Peyer's patch (tissue), 4 donors: ENCODE data around the gene TSPAN31. TPM values are rescaled to one million over a fixed set of nuclear protein-coding genes. Genes with fewer than 3 reads are reported as not detected.

ENCODE experiments used
- DNase-seq, 3 donors: peaks; one replicate each; pipeline ENCODE4 v3.0.0-alpha.2; 2017 to 2019
- H3K27ac ChIP-seq, 4 donors: fragments of 200-600 bp; sonication (generic); one replicate each; pipeline ENCODE4 v1.5.1; 2016 to 2019
- H3K27me3 ChIP-seq, 2 donors: fragments of 200-600 bp; sonication (generic); one replicate each; pipeline ENCODE4 v1.5.1; 2019
- H3K36me3 ChIP-seq, 3 donors: fragments of 200-600 bp; sonication (generic); one replicate each; pipeline ENCODE4 v1.5.1; 2016 to 2019
- H3K4me1 ChIP-seq, 4 donors: fragments of 200-600 bp; sonication (generic); one replicate each; pipeline ENCODE4 v1.5.1; 2016 to 2019
- H3K4me3 ChIP-seq, 4 donors: fragments of 200-600 bp; sonication (generic); 1 replicate in 3 of 4; 2 replicates in 1 of 4; pipeline ENCODE4 v1.5.1; 2016 to 2019; ENCODE audit warnings: mild to moderate bottlenecking in 1 of 4
- H3K9me3 ChIP-seq, 4 donors: fragments of 200-600 bp; sonication (generic); one replicate each; pipeline ENCODE4 v1.5.1; 2016 to 2019; ENCODE audit warnings: mild to moderate bottlenecking in 1 of 4
- CTCF ChIP-seq, 6 experiments: fragments of 450-650 bp in 4 of 6; fragments of 200-600 bp in 2 of 6; sonication (generic) in 1 of 6; IDR thresholded peaks; one replicate each; pipeline ENCODE4 v1.5.1; 2017 to 2019; ENCODE audit warnings: antibody characterized with exemption in 6 of 6, mild to moderate bottlenecking in 3 of 6, moderate library complexity in 1 of 6
- POLR2A ChIP-seq, 2 donors: fragments of 450-650 bp; IDR thresholded peaks; one replicate each; pipeline ENCODE4 v1.5.1; 2017; ENCODE audit warnings: antibody characterized with exemption in 2 of 2, mild to moderate bottlenecking in 2 of 2, moderate library complexity in 2 of 2
- total RNA-seq, 4 donors: library from RNA; depleted of rRNA; stranded (reverse); fragments of >200 nt; gene quantifications; one replicate each; pipeline ENCODE4 v1.1.0, GENCODE V29; 2016

Gene TSPAN31
- total RNA-seq, 4 donors from 2014 or later = 45.7 to 65.7 (median 55.6) TPM

DNA sequence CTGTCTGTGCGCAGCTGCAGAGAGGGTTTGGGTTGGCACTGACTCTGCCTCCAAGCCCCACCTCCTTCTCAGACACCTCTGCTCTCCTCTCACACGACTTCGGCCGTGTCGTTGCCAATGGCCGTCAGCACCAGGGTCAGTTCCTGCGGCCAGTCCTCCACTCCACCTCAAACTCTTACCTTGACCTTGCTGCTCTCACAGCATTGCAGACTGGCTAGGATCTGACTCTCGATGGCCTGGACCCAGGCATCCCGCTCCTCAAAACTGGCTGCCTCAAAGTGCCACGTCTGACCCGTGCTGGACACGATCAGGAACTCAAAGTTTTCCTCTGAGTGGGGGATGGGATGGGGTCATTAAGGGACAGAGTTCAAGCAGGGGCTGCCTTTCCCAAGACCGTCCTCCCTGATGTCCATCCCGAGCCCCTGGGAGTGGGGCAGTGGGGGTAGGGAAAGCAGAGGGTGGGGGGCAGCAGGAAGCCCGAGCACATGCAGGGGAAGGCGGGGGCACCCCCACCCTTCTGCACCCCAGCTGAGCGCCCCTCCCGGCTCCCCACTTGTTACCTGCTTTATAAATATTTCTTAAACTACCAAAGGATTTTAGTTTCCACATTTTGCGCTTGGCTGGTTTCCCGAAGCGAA, 17.0 kb upstream of the TSPAN31 start:
- TF ChIP-seq CTCF (IDR thresholded peaks at IDR 0.05) (no peak), POLR2A (IDR thresholded peaks at IDR 0.05) (no peak)
- Histone ChIP-seq H3K27me3 (peaks cover 0 to 8% of the 10 kb centered on the region in 2 donors), H3K4me3 (no peak overlapping the region), H3K9me3 (no peaks in the 10 kb centered on the region), H3K36me3 (no peaks in the 10 kb centered on the region), H3K4me1 (peaks cover 0 to 9% (median 0%) of the 10 kb centered on the region in 4 donors), H3K27ac (no peak overlapping the region)
- peak in 1 of 3 donors; percentile 39 for DNase-seq

DNA sequence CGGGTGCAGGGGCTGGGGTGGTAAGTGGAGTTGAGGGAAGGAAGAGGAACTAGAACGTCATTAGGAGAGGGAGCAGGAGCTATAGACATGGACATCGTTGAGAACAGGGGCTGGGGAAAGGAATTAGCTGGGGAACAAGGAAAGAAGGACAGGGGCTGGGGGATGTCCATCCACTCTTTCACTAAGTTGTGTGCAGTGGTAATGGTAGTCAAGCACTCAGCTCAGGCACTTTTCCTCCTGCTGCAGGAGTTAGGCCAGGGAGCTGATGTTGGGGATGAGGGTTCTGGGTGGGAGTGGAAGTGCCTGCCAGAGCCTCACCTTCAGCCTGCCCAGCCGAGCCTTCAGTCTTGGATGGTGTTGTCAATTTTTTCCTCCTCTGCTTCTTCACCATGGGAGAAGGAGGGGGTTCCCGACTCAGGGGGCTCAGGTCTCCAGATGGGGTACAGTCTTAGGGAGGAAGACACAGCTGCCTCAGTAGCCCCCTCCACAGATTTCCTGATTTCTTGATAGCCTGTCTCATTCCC, 15.5 kb upstream of the TSPAN31 start:
- H3K4me3 ChIP-seq = no peak overlapping the region
- H3K4me1 ChIP-seq = peaks cover 0 to 9% (median 0%) of the 10 kb centered on the region in 4 donors
- no peak overlapping the region for H3K27ac ChIP-seq
- peaks cover 0 to 6% (median 0%) of the 10 kb centered on the region in 3 donors for H3K36me3 ChIP-seq
- no peaks in the 10 kb centered on the region for H3K9me3 ChIP-seq
- TF ChIP-seq POLR2A (IDR thresholded peaks at IDR 0.05) = no peak
- TF ChIP-seq CTCF (IDR thresholded peaks at IDR 0.05) = no peak
- peak in 1 of 3 donors; percentile 14 for DNase-seq
- peaks cover 0 to 8% of the 10 kb centered on the region in 2 donors for H3K27me3 ChIP-seq

DNA sequence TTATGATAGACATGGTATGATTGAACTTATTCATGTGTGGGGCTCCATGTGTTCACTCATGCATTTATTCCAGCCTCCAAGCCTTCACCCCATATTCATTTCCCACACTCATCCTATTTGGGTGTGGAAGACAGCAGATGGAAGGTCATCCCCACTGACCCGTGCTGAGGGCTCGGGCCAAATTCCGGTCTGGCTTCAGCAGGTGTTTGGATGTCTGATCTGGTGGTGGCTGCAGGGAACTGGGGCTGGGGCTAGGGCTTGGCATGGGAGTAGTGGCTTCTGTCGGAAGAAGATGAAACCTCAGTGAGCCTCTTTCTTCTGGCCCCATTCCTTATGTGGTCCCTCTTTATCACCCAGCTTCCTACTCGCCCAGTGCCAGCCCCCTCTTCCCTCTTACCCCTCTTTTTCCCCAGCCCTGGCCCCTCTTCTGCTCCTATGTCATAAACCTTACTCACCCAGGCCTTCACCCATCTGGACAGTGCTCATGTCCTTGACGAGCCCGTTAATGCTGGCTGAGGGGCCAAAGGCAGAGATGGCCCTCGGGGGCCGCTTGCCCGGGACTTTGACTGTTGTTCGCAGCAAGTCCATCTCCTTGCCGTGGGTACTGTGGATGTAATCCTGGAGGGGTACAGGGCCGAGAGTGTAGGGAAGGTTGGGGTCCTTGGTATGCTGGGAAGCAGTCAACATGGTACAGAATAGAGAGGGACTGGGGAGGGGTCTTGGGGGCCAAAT, 14.3 kb upstream of the TSPAN31 start:
- H3K27me3 ChIP-seq = peaks cover 0 to 18% of the 10 kb centered on the region in 2 donors
- no peaks in the 10 kb centered on the region for H3K9me3 ChIP-seq
- H3K27ac ChIP-seq = no peak overlapping the region
- peak in 1 of 3 donors; percentile 38 for DNase-seq
- no peak overlapping the region for H3K4me3 ChIP-seq
- TF ChIP-seq CTCF (IDR thresholded peaks at IDR 0.05) (no peak), POLR2A (IDR thresholded peaks at IDR 0.05) (no peak)
- H3K36me3 ChIP-seq = peaks cover 0 to 6% (median 0%) of the 10 kb centered on the region in 3 donors
- H3K4me1 ChIP-seq = peaks cover 0 to 9% (median 0%) of the 10 kb centered on the region in 4 donors

- Histone ChIP-seq H3K9me3 (no peaks in the 10 kb centered on the region), H3K27me3 (peaks cover 0 to 26% of the 10 kb centered on the region in 2 donors), H3K4me3 (no peak overlapping the region), H3K4me1 (peaks cover 0 to 18% (median 0%) of the 10 kb centered on the region in 4 donors), H3K27ac (no peak overlapping the region), H3K36me3 (peaks cover 0 to 6% (median 0%) of the 10 kb centered on the region in 3 donors)
- TF ChIP-seq CTCF (IDR thresholded peaks at IDR 0.05) (no peak), POLR2A (IDR thresholded peaks at IDR 0.05) (no peak)
- DNase-seq = peak in 1 of 3 donors; percentile 38
Measured at GRCh38 chr12:57731411-57732080, 13.3 kb upstream of the TSPAN31 start.

DNA sequence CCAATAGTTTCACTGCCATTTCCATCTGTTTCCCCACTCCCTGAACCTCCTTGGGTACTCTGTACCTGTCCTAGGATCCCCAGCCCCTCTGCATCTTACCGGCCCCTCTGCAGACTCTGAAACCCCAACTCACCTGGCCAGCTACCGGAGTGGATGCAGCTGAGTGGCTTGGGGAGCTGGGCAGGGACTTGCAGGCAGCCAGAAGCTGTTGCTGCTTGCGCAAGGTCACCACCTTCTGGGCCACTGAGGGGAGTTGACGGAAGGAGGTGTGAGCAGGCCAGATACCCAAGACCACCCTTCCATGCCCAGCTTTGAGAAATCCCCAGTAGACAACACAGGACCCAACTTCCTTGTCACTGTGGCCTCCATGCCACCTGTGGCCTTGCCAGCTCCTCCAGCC, 12.6 kb upstream of the TSPAN31 start:
- no peak for TF ChIP-seq CTCF (IDR thresholded peaks at IDR 0.05)
- no peak for TF ChIP-seq POLR2A (IDR thresholded peaks at IDR 0.05)
- Histone ChIP-seq H3K36me3 (peaks cover 0 to 6% (median 0%) of the 10 kb centered on the region in 3 donors), H3K4me1 (peaks cover 0 to 19% (median 0%) of the 10 kb centered on the region in 4 donors), H3K27me3 (peaks cover 0 to 32% of the 10 kb centered on the region in 2 donors), H3K27ac (no peak overlapping the region), H3K4me3 (no peak overlapping the region), H3K9me3 (no peaks in the 10 kb centered on the region)
- DNase-seq = no peak
